ENCODE data around the gene KLF6. TPM values are rescaled to one million over a fixed set of nuclear protein-coding genes. Genes with fewer than 3 reads are reported as not detected.

Gene KLF6
- polyA plus RNA-seq, 1 experiment: 79.0 TPM

DNA sequence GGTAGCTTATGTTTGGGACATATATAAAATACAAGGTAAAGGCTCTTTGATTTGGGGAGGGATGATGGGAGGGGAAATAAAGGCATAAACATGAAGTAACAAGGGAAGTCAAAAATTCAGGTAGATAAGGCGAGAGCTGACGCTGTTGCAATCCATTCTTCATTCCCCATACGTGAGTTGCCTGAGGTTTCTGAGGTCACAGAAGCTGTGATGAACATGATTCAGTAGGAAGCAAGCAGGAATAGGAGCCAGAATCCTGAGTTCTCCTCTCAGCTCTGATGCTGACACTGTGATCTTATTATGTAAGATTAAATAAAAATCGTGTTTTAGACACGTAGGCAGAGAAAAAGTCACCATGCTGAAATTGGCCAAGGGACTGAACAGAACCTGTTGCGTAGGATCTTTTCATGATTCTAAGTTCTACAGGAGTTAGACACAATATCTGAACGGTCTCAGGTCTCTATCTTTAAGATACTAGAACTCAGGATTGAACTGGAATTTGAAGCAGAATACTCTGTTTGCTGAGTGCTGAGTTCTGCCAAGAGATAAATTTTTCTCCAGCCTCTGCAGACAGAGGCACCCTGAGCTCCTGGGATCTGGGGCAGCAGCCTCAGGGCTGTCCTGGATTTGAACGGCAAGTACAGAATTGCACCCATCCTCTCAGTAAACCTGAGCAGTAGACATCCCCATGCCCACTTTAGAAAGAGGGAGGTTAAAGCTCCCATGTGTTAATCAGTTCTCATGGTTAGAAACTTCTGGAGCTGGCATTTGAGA is 21.0 kb downstream of the KLF6 start:
- DNase-seq (ENCODE audit: low read depth): no peak
- no peak overlapping the region for H3K4me3 ChIP-seq (ENCODE audit: low read depth, low read length)
- POLR2A ChIA-PET: no interaction called here
- CTCF ChIA-PET: interaction anchor here (0.7 to 1.3 kb wide), 2 partner anchors 312 to 566 kb away, joined by 3 read pairs; no protein-coding TSS in a partner anchor
- H3K36me3 ChIP-seq (ENCODE audit: control insufficient read depth, insufficient read depth, low read length): no peaks in the 10 kb centered on the region
- H3K27me3 ChIP-seq (ENCODE audit: control insufficient read depth, insufficient read depth, low read length): no peaks in the 10 kb centered on the region; the same call in 1 of the 2 replicates
- TF ChIP-seq, protein P1, sequence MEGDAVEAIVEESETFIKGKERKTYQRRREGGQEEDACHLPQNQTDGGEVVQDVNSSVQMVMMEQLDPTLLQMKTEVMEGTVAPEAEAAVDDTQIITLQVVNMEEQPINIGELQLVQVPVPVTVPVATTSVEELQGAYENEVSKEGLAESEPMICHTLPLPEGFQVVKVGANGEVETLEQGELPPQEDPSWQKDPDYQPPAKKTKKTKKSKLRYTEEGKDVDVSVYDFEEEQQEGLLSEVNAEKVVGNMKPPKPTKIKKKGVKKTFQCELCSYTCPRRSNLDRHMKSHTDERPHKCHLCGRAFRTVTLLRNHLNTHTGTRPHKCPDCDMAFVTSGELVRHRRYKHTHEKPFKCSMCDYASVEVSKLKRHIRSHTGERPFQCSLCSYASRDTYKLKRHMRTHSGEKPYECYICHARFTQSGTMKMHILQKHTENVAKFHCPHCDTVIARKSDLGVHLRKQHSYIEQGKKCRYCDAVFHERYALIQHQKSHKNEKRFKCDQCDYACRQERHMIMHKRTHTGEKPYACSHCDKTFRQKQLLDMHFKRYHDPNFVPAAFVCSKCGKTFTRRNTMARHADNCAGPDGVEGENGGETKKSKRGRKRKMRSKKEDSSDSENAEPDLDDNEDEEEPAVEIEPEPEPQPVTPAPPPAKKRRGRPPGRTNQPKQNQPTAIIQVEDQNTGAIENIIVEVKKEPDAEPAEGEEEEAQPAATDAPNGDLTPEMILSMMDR (IDR thresholded peaks at IDR 0.05; ENCODE audit: insufficient read depth, low read depth, low read length): no peak

DNA sequence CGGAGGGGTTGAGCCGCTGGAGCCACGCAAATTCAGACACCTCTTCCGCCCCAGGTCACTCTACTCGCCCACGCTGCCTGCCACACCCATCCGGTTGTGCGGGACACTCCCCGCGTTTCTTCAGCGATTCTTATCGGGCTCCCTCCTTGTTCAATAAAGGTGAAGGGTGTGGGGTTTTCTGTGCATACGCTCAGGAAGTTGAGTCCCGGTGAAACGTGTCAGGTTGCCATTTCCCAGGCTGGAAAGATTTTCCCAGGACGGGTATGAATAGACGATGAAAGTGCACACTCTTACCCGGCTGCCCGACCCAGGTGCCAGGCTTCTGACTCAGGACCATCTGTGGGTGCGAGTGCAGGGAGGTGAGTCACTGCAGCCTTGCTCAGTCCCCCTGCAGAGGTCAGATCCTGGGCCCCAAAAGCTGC is 22.0 kb downstream of the KLF6 start:
- POLR2A ChIA-PET: no interaction called here
- Histone ChIP-seq H3K4me3 (ENCODE audit: low read depth, low read length) (no peak overlapping the region), H3K27me3 (ENCODE audit: control insufficient read depth, insufficient read depth, low read length) (no peaks in the 10 kb centered on the region; the same call in 1 of the 2 replicates), H3K36me3 (ENCODE audit: control insufficient read depth, insufficient read depth, low read length) (no peaks in the 10 kb centered on the region)
- TF ChIP-seq, protein P1 (IDR thresholded peaks at IDR 0.05; ENCODE audit: insufficient read depth, low read depth, low read length): no peak
- CTCF ChIA-PET: no interaction called here
- DNase-seq (ENCODE audit: low read depth): no peak

DNA sequence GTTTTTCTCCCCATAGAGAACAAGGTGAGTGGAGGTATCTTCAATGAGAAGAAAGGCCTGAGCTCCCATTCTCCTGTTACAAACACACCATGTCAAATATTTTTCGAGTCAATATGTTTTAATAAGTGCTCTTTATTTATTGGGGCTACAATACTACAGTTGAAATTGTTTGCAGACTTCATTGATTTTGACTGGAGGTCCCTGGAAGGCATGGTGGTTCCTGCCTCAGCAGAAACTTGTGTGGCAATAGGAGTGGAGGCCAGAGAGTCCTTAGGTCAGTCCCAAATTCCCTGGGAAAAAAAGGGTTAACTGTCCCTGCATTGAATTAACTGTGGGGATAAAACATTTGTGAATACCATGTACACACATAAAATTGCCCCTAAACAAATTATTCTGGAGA is 22.7 kb downstream of the KLF6 start:
- ChIA-PET POLR2A (no interaction called here), CTCF (interaction anchor here (0.6 kb wide), 1 partner anchor 546 kb away, joined by 3 read pairs; no protein-coding TSS in a partner anchor)
- TF ChIP-seq, protein P1 (IDR thresholded peaks at IDR 0.05; ENCODE audit: insufficient read depth, low read depth, low read length): no peak

DNA sequence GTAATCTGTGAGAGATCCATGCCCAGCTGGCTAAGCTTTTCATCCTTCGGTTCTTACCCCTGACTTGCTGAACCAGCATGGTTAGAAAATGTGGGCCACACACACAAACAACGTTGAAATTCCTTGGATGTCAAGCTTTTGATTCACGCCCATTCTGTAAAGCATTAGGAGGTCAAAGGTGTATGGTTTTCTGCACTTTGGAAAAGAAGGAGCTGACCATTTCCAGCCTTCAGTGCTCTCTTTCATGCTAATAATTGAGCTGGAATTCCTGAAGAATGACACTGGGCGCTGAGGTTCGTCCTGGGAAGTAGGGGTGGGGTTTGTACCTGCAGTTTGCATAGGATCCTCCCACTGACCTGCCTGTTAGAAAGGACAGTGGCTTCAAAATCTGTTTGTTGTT is 23.1 kb downstream of the KLF6 start:
- ChIA-PET CTCF (interaction anchor here (0.6 to 1.5 kb wide), 2 partner anchors 12 to 546 kb away, joined by 3 to 4 read pairs; no protein-coding TSS in a partner anchor), POLR2A (no interaction called here)
- no peak for DNase-seq (ENCODE audit: low read depth)
- TF ChIP-seq, protein P1 (IDR thresholded peaks at IDR 0.05; ENCODE audit: insufficient read depth, low read depth, low read length): no peak
- H3K36me3 ChIP-seq (ENCODE audit: control insufficient read depth, insufficient read depth, low read length): no peaks in the 10 kb centered on the region
- no peaks in the 10 kb centered on the region; the same call in 1 of the 2 replicates for H3K27me3 ChIP-seq (ENCODE audit: control insufficient read depth, insufficient read depth, low read length)
- H3K4me3 ChIP-seq (ENCODE audit: low read depth, low read length): no peak overlapping the region

More for the DNA sequence above, 22.7 kb downstream of the KLF6 start:
- Histone ChIP-seq H3K4me3 (ENCODE audit: low read depth, low read length) (no peak overlapping the region), H3K27me3 (ENCODE audit: control insufficient read depth, insufficient read depth, low read length) (no peaks in the 10 kb centered on the region; the same call in 1 of the 2 replicates), H3K36me3 (ENCODE audit: control insufficient read depth, insufficient read depth, low read length) (no peaks in the 10 kb centered on the region)
- DNase-seq (ENCODE audit: low read depth): no peak

DNA sequence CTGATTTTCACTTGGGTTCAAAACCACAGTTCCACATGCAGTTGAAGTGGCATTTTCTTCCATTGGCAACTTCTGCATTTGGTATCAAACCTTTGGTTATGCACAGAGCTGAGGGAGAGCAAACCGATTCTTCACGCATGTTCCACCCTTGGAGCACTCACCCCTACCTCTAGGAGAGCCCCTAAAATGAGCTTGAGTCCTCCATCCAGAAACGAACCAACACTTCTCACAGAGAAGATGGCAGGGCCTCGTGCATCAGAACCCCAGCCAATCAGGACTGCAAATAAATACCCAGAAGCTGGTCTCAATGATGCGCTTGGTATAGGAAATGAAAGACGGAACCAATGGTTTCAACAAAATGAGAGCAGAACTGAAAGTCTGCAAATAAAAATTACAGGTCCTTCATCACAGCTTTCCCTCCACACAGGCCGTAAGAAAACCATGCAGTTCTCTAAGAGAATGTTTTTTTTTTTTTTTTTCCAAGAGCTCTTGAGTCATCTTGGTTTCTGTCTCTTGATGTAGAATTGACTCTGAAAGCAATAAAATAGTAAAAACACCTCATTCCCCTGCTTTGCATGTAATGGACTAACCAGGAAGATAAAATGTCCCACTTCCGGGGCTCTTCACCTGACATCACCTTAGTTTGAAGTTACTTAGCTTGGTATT is 23.9 kb downstream of the KLF6 start:
- CTCF ChIA-PET: interaction anchor here (1.5 kb wide), 1 partner anchor 11 kb away, joined by 4 read pairs; no protein-coding TSS in a partner anchor

More for the DNA sequence above, 23.9 kb downstream of the KLF6 start:
- Histone ChIP-seq H3K27me3 (ENCODE audit: control insufficient read depth, insufficient read depth, low read length) (no peaks in the 10 kb centered on the region; the same call in 1 of the 2 replicates), H3K4me3 (ENCODE audit: low read depth, low read length) (no peak overlapping the region), H3K36me3 (ENCODE audit: control insufficient read depth, insufficient read depth, low read length) (no peaks in the 10 kb centered on the region)
- POLR2A ChIA-PET: no interaction called here
- no peak for DNase-seq (ENCODE audit: low read depth)
- TF ChIP-seq, protein P1 (IDR thresholded peaks at IDR 0.05; ENCODE audit: insufficient read depth, low read depth, low read length): no peak
